ENCODE data around the gene SERPINB6. TPM values are rescaled to one million over a fixed set of nuclear protein-coding genes. Genes with fewer than 3 reads are reported as not detected.

The SERPINB6 gene
- total RNA-seq, 1 experiment from 2014 or later, result 39.0 TPM

GRCh38 chr6:2899596-2899995 lies 71.8 kb downstream of the SERPINB6 start:
- no peak overlapping the region for H3K14ac ChIP-seq (ENCODE audit: insufficient read depth, low read length)
- H4K20me1 ChIP-seq (ENCODE audit: control insufficient read depth, insufficient read depth, insufficient read length), result no peaks in the 10 kb centered on the region
- no peaks in the 10 kb centered on the region for H3K9me3 ChIP-seq (ENCODE audit: control insufficient read depth, low read depth, low read length)
- no peak for DNase-seq
- no peak overlapping the region for H2AFZ ChIP-seq (ENCODE audit: low read length)
- H4K5ac ChIP-seq (ENCODE audit: insufficient read length, low read depth, low read length), result no peak overlapping the region
- no peak overlapping the region for H3T11ph ChIP-seq (ENCODE audit: low read length)
- WGBS (ENCODE audit: extremely low coverage, insufficient read length, low lambda C conversion rate), result no CpG with 5 or more reads among the region's 6 CpGs
- no peak overlapping the region for H3K4ac ChIP-seq (ENCODE audit: low read depth, low read length)
- H3K23me2 ChIP-seq (ENCODE audit: insufficient read length, low read depth, low read length, poor library complexity, severe bottlenecking), result peaks cover 3% of the 10 kb centered on the region
- no peak overlapping the region for H2BK120ac ChIP-seq (ENCODE audit: low read depth, low read length, poor library complexity, severe bottlenecking)
- no peaks in the 10 kb centered on the region; the same call in 1 of the 2 replicates for H3K79me2 ChIP-seq (ENCODE audit: insufficient read depth, low read length)
- peaks cover 3% of the 10 kb centered on the region for H3K79me1 ChIP-seq (ENCODE audit: insufficient read depth, low read depth, low read length, poor library complexity, severe bottlenecking)
- H2BK12ac ChIP-seq (ENCODE audit: insufficient read length, low read depth, low read length), result no peak overlapping the region
- peaks cover 2 to 78% (median 47%) of the 10 kb centered on the region in 3 experiments; a peak in 6 of 7 replicates for H3K36me3 Mint-ChIP-seq (ENCODE audit: insufficient read depth in 1 of 3, low read depth in 3 of 3)
- H4K91ac ChIP-seq (ENCODE audit: insufficient read length, low read depth, low read length), result no peak overlapping the region
- no peak overlapping the region for H3K23ac ChIP-seq (ENCODE audit: insufficient read length, low read depth, low read length)
- no peak overlapping the region for H3K27ac ChIP-seq (ENCODE audit: insufficient read length, low read depth, low read length)
- H2AK5ac ChIP-seq (ENCODE audit: insufficient read length, low read length), result no peak overlapping the region
- no peak overlapping the region for H3K18ac ChIP-seq (ENCODE audit: insufficient read length, low read depth, low read length)
- no peaks in the 10 kb centered on the region for H3K27me3 Mint-ChIP-seq (ENCODE audit: low read depth)
- H3K9ac ChIP-seq (ENCODE audit: extremely low read depth, insufficient read length, low read length), result no peak overlapping the region
- peaks cover 4% of the 10 kb centered on the region; the same call in 1 of the 2 replicates for H3K4me1 ChIP-seq (ENCODE audit: insufficient read depth, low read length)
- peak overlapping the region in 1 of 2 experiments; percentile 95; a peak in 2 of 5 replicates for H3K4me3 Mint-ChIP-seq
- peaks cover 25 to 40% of the 10 kb centered on the region in 2 experiments for H3K4me1 Mint-ChIP-seq
- no peak overlapping the region for H3K27ac Mint-ChIP-seq
- H3K9me3 Mint-ChIP-seq, result peaks cover 0 to 2% of the 10 kb centered on the region in 2 experiments; a peak in 1 of 5 replicates
- no peaks in the 10 kb centered on the region for H3K27me3 ChIP-seq (ENCODE audit: insufficient read depth, low read length)
- H4K8ac ChIP-seq (replicated peaks; ENCODE audit: insufficient read length, low read depth, low read length), result no peak overlapping the region
- H2BK5ac ChIP-seq (ENCODE audit: insufficient read length, low read length), result no peak overlapping the region
- no peak overlapping the region for H2BK20ac ChIP-seq (ENCODE audit: low read depth, low read length, poor library complexity, severe bottlenecking)
- TF ChIP-seq CTCF (conservative IDR thresholded peaks at IDR 0.05), result no peak
- H2BK15ac ChIP-seq (ENCODE audit: low read depth, low read length), result no peak overlapping the region
- no peak overlapping the region for H3K4me2 ChIP-seq (ENCODE audit: insufficient read depth, insufficient read length, low read length)
- H3K56ac ChIP-seq (ENCODE audit: insufficient read length, low read depth, low read length), result no peak overlapping the region

Other genes with a start within 250 kb of the SERPINB6 start
- 0.28 and 0.44 TPM in 2 replicates for gene MYLK4, start 220.6 kb downstream of the SERPINB6 start, total RNA-seq (2021)
- gene WRNIP1, start 206.2 kb downstream of the SERPINB6 start, total RNA-seq (2021), result 38.1 and 40.0 TPM in 2 replicates
- 18.4 and 20.5 TPM in 2 replicates for gene SERPINB1, start 129.7 kb downstream of the SERPINB6 start, total RNA-seq (2021)
- 382 and 390 TPM in 2 replicates for gene SERPINB9, start 68.3 kb downstream of the SERPINB6 start, total RNA-seq (2021)
- 105 and 106 TPM in 2 replicates for gene NQO2, start 28.3 kb upstream of the SERPINB6 start, total RNA-seq (2021)
- gene RIPK1, start 96.9 kb upstream of the SERPINB6 start, total RNA-seq (2021), result 24.6 and 25.1 TPM in 2 replicates
- gene BPHL, start 147.1 kb upstream of the SERPINB6 start, total RNA-seq (2021), result 48.7 and 50.2 TPM in 2 replicates
- gene TUBB2A, start 186.0 kb upstream of the SERPINB6 start, total RNA-seq (2021), result 258 and 268 TPM in 2 replicates

Data from H9 (cell line).